GM10248 (cell line): ENCODE data around the gene ECT2.
"Not testable (repeated sequence)": the region's sequence is repeated elsewhere in the genome, so short reads cannot be mapped to it uniquely, and the experiment has no call there.

Experiments
- CTCF ChIA-PET: fragments of 300-600 bp; sonication (Branson Sonifier 250); formaldehyde crosslinking; extraction: SDS; loops from one replicate; lab custom pipeline; 2021; ENCODE audit warnings: antibody characterized with exemption; lab: Yijun Ruan, JAX
- POLR2A ChIA-PET: fragments of 350-650 bp; sonication (Branson Sonifier 250); formaldehyde crosslinking; extraction: SDS; loops from one replicate; lab custom pipeline; 2020; ENCODE audit warnings: antibody characterized with exemption; lab: Yijun Ruan, JAX
- DNase-seq: peaks from one replicate; pipeline ENCODE4 v3.0.0; 2012; ENCODE audit errors: extremely low spot score
- TF ChIP-seq, protein P1 (sequence below): IDR thresholded peaks from 2 replicates; pipeline ENCODE4 v1.5.1; 2012; ENCODE audit warnings: mild to moderate bottlenecking, low read depth; ENCODE audit errors: extremely low read depth, missing control alignments, control extremely low read depth

ECT2 gene

GRCh38 chr3:172855037-172855436 is 104.5 kb downstream of the ECT2 start:
- no peak for DNase-seq
- POLR2A ChIA-PET, result no interaction called here
- TF ChIP-seq, protein P1, sequence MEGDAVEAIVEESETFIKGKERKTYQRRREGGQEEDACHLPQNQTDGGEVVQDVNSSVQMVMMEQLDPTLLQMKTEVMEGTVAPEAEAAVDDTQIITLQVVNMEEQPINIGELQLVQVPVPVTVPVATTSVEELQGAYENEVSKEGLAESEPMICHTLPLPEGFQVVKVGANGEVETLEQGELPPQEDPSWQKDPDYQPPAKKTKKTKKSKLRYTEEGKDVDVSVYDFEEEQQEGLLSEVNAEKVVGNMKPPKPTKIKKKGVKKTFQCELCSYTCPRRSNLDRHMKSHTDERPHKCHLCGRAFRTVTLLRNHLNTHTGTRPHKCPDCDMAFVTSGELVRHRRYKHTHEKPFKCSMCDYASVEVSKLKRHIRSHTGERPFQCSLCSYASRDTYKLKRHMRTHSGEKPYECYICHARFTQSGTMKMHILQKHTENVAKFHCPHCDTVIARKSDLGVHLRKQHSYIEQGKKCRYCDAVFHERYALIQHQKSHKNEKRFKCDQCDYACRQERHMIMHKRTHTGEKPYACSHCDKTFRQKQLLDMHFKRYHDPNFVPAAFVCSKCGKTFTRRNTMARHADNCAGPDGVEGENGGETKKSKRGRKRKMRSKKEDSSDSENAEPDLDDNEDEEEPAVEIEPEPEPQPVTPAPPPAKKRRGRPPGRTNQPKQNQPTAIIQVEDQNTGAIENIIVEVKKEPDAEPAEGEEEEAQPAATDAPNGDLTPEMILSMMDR, result no peak
- CTCF ChIA-PET, result interaction anchor here (0.9 to 1.3 kb wide), 3 partner anchors 9 to 15 kb away, joined by 3 to 4 read pairs (median 3); no protein-coding TSS in a partner anchor

DNA sequence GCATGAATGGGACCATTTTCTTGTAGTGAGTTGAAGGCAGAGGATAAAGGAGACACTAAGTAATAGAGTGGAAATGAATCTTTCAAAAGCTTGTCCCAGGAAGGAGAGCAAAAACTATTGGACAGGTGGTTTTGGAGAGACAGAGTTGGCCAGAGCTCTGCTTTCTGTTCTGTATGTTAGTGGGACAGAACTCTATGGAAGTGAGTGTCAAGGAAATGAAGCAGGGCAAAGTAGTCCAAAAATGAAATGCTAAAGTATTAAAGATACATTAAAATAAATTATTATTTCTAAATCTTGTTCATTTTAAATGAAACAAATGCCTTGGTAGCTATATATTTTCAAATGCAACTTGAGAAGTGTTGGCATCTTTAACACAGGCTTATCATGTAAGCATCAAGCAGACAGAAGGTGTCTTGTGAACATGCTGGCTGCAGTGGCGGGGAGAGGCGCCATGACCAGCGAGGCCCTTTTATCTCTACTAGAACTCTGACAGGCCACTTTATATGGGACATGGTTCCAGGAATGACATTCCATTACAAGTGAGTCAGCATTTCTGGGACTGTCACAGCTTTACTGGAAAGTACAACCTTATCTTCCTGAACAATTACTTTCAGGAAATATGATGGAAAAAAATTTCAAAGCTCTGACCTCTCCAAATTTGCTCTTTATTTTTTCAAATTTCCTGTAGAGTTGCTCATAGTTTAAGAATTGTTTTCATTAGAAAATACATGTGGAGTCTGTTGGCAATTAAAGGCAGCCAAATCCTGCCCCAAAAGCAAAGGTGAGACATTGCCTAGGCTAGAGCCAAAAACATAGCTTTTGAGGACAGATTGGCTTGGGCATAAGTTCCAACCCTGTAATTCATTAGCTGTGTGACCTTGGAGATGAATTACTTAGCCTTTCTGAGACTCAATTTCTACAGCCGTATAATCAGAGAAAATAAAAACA is 106.5 kb downstream of the ECT2 start:
- TF ChIP-seq, protein P1, result no peak
- no peak for DNase-seq
- CTCF ChIA-PET, result interaction anchor here (1.3 to 2.0 kb wide), 6 partner anchors 8 to 184 kb away, joined by 3 to 4 read pairs (median 4); no protein-coding TSS in a partner anchor
- POLR2A ChIA-PET, result no interaction called here

DNA sequence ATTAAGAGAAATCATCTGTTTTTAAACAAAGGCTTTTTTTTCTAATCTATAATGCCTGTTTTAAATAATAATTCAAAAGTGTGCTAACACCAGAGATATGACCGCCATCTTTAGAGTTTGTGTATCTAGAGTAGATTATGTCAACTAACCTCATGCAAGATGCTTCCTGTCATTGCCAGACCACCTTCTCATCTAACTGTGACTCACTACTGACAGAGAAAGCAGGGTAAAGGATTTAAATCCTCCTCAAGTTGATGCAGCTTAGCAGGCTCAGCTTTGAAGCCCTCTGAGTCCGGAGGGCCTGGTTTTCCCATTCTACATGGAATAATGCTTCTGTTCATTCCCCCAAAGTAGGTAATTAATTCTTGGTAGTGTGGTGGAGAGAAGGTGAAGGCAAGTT is 108.5 kb downstream of the ECT2 start:
- TF ChIP-seq, protein P1, result no peak
- DNase-seq, result no peak
- ChIA-PET CTCF (no interaction called here), POLR2A (no interaction called here)

GRCh38 chr3:172866726-172867350 is 116.3 kb downstream of the ECT2 start:
- DNase-seq, POLR2A ChIA-PET: not testable (repeated sequence)
- CTCF ChIA-PET, result interaction anchor here (2.1 kb wide), 1 partner anchor 10 kb away, joined by 6 read pairs; no protein-coding TSS in a partner anchor

DNA sequence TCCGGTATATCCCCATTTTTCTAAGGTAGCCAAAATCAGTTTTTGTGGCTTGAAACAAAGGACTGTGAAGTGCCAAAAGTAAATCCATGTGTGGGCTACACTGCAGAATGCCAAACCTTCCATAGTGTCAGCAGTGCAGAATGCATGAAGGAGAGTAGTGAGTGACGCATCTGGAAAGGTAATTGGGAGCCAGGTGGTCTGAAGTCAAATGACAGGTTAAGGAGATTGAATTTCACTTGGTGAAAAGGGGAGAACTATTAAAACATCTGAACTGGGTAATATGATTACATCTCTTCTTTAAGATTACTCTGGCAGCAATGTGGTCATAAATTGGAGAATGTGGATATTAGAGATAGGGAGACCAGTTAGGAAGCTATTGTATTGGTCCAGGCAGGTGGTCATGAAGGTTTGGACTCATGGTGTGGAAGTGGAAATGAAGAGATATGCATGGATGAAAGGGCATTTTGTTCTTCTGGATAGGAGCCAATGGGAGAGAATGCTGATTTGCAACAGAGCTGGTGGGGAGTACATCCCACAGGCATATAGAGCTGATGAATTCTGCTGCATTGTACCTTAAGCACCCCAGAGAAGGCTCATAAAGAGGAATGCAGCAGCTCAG is 118.2 kb downstream of the ECT2 start:
- TF ChIP-seq, protein P1, result no peak
- no peak for DNase-seq
- POLR2A ChIA-PET, result no interaction called here
- CTCF ChIA-PET, result interaction anchor here (1.2 kb wide), 1 partner anchor 13 kb away, joined by 3 read pairs; no protein-coding TSS in a partner anchor

- CTCF ChIA-PET, result no interaction called here
- TF ChIP-seq, protein P1, result no peak
- POLR2A ChIA-PET, result no interaction called here
- DNase-seq, result no peak
These were observed 118.8 kb downstream of the ECT2 start for GRCh38 chr3:172869368-172869771.
